Measurements from ENCODE around the gene AK1.

The AK1 gene

GRCh38 chr9:127822108-127822507 lies 55.4 kb downstream of the AK1 start:
- Histone ChIP-seq H3K27ac (no peak overlapping the region), H3K9me3 (ENCODE audit: severe bottlenecking) (no peaks in the 10 kb centered on the region), H3K36me3 (peaks cover 7% of the 10 kb centered on the region), H3K4me3 (ENCODE audit: low read depth, low read length) (no peak overlapping the region), H3K27me3 (ENCODE audit: insufficient read depth, low read depth, severe bottlenecking) (no peaks in the 10 kb centered on the region)
- DNase-seq: no peak
- no peak for TF ChIP-seq CTCF (IDR thresholded peaks at IDR 0.05; ENCODE audit: low read depth, low read length)

GRCh38 chr9:127818574-127818973 lies 58.9 kb downstream of the AK1 start:
- no peak overlapping the region for H3K4me3 ChIP-seq (ENCODE audit: low read depth, low read length)
- H3K27ac ChIP-seq: peak overlapping the region; percentile 54
- H3K36me3 ChIP-seq: peaks cover 32% of the 10 kb centered on the region
- no peaks in the 10 kb centered on the region for H3K9me3 ChIP-seq (ENCODE audit: severe bottlenecking)
- no peak for DNase-seq
- TF ChIP-seq CTCF (IDR thresholded peaks at IDR 0.05; ENCODE audit: low read depth, low read length): no peak
- H3K27me3 ChIP-seq (ENCODE audit: insufficient read depth, low read depth, severe bottlenecking): no peaks in the 10 kb centered on the region

GRCh38 chr9:127817881-127818434 lies 59.5 kb downstream of the AK1 start:
- no peak overlapping the region for H3K4me3 ChIP-seq (ENCODE audit: low read depth, low read length)
- no peaks in the 10 kb centered on the region for H3K9me3 ChIP-seq (ENCODE audit: severe bottlenecking)
- H3K27ac ChIP-seq: peak overlapping the region; percentile 54
- peak; percentile 52 for DNase-seq
- no peaks in the 10 kb centered on the region for H3K27me3 ChIP-seq (ENCODE audit: insufficient read depth, low read depth, severe bottlenecking)
- TF ChIP-seq CTCF (IDR thresholded peaks at IDR 0.05; ENCODE audit: low read depth, low read length): no peak
- H3K36me3 ChIP-seq: peaks cover 38% of the 10 kb centered on the region

GRCh38 chr9:127816728-127817127 lies 60.7 kb downstream of the AK1 start:
- H3K27ac ChIP-seq: peak overlapping the region; percentile 54

More at GRCh38 chr9:127816728-127817127, 60.7 kb downstream of the AK1 start:
- no peak for DNase-seq
- Histone ChIP-seq H3K4me3 (ENCODE audit: low read depth, low read length) (no peak overlapping the region), H3K9me3 (ENCODE audit: severe bottlenecking) (no peaks in the 10 kb centered on the region), H3K27me3 (ENCODE audit: insufficient read depth, low read depth, severe bottlenecking) (no peaks in the 10 kb centered on the region), H3K36me3 (peaks cover 51% of the 10 kb centered on the region)
- TF ChIP-seq CTCF (IDR thresholded peaks at IDR 0.05; ENCODE audit: low read depth, low read length): no peak
